GM21619 (cell line): ENCODE results near the gene PKNOX2.

Experiments used
- ATAC-seq: cut with Tn5 transposase; IDR thresholded peaks from one replicate; pipeline ENCODE4 v1.9.1; 2021; ENCODE audit not compliant: unreplicated experiment

PKNOX2 gene

DNA sequence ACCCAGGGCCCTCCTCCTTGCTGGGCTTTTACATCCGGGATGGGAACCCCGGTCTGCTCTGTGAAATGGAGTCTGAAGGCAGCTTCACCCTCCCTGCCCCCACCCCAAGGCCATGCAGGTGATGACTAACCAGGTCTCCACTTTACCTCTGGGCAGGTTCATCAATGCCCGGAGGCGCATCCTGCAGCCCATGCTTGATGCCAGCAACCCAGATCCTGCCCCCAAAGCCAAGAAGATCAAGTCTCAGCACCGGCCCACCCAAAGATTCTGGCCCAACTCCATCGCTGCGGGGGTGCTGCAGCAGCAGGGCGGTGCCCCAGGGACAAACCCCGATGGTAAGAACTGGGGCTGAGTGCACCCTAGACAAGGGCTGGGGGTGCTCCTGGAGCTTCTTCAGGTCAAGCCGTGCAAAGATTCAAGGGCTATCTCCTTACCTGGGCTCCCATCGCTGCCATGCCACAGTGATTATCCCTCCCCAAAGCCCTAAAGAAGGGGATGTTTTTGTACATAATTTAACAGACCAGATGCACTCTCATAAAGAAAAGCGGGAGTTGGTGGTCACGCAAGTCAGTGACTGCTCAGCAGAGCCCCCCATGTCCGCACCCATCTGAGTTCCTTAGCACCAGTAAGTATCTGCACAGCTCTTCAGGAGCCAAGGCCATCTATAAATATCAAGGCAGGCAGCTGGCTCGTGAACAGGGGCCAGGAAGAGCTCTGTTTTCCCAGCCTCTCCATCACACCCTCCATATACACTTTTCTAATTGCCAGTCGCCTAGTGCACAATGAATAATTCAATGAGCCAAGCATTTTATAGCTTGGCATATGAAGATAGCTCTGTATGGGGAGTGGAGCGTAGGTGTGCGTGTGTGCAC, 265.5 kb downstream of the PKNOX2 start:
- ATAC-seq, result no peak

DNA sequence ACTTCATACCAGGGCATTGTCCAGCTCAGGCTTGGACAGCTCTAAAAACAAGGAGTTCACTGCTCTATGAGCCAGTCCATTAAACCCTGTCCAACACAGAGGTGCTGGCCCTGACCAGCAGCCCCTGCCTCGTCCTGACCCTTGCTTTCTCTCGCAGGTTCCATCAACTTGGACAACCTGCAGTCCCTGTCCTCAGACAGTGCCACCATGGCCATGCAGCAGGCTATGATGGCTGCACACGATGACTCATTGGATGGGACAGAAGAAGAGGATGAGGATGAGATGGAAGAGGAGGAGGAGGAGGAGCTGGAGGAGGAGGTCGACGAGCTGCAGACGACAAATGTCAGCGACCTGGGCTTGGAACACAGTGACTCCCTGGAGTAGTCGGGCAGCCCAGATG, 266.5 kb downstream of the PKNOX2 start:
- ATAC-seq, result no peak

DNA sequence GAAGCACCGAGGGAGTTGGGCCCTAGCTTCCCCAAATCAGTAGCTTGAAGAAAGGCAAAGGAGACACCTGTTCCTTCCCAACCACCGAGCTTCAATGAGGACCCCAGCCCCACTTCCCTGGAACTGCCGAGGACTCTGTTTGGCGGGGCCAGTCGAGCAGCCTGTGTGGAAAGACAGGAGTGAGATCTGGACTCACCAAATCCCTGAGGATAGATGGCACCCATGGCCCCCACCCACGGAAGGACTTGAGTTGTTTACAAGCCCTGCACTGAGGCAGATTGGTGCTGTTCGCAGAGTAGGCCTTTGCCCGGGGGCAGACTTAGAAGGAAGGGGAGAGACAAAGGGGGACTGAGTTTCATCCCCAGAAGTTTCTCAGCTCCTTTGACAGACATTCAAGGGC, 266.9 kb downstream of the PKNOX2 start:
- ATAC-seq, result no peak

DNA sequence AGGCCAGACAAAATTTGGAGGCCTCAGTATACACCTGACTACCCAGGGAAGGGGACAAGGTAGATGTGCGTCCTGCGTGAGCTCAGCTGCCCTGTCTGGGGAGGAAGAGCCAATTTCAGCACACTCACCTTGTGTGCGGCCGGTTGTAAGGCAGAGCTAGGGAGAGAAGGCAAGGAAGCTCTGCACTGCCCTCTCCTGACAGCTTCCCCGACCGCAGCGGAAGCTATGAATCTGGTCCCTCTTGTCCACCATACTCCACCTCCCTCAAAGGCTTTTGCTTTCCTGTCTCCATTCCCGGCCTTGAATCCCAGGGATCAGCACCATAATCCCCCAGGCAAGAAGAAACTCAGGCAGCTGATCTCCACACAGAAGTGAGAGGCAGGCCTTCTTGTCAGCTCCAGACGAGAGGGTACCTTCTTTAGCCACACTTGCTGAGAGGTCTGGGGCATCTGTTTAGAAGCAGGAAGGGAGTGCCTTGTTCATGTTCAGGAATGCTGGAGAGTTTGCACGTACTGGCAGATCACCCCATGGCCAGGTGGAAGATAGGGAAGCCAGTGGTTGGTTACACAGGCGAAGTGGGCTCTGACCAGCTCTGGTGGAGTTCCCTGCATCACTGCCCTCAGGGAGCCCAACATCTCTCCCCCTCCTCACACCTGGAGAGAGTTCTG, 269.0 kb downstream of the PKNOX2 start:
- ATAC-seq, result peak; percentile 71

DNA sequence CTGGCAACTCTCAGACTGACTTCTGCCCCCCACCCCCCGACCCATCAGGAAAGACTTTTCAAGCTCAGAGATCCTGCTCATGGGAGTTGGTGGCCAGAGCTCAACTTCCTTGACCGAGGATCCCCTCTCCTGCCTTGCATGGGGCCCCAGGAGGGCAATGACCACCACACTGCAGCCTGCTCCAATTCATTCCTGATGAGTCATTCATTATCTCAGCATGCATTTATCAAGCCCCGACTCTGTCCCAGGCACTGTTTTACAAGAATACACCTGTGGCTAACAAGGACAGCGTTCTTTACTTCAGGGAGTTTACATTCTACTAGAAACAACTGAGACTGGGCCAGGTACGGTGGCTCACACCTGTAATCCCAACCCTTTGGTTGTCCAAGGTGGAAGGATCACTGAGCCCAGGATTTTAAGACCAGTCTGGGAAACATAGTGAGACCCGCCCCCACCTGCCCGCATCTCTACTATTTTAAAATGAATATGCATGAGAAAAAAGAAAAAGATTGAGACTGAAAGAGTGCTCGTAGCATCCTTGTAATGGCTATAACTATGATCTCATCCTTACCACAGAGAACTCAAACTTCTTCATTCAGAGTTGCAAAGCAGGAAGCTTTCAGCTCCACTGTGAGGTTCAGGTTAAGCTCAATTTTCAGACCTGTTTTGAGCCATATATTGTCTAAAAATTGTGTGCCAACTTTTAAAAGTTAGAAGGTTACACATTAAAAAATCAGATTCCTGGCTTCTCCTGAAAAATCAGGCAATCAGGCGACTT, 271.1 kb downstream of the PKNOX2 start:
- ATAC-seq, result no peak

DNA sequence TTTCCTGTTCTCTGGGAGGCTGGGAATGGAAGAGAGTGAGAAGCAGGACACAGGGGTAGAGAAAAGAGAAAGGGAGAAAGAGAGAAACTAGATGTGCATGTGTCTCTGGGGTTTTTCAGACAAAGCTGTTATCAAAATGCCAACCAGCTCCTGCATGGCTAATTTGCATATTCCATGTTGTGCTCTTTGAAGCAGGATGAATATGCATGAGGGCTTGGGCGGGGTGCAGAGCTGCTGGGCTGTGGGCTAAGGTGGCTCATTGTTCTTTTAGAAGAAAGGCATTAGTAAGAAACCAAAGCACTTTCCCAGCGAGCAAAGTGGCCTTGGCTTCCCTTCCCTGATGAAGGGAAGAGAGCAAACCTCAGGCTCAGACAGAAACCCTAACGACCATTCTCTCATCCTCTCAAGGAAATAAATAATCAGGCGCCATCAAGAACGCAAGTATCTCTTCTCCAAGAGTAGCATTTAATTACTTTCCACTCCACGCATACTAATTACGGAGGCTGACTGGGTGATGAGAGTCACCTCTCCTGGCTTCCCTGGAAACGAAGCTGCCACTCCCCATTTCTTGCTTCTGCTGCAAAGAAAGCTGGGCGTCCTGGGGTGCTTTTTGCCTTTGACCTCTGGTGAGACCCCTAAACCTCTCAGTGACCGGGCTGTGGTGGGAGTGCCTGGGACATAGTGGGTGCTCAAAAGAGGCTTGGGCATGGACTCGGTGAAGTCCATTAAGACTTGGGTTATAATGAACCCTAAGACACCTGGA, 277.3 kb downstream of the PKNOX2 start:
- no peak for ATAC-seq

DNA sequence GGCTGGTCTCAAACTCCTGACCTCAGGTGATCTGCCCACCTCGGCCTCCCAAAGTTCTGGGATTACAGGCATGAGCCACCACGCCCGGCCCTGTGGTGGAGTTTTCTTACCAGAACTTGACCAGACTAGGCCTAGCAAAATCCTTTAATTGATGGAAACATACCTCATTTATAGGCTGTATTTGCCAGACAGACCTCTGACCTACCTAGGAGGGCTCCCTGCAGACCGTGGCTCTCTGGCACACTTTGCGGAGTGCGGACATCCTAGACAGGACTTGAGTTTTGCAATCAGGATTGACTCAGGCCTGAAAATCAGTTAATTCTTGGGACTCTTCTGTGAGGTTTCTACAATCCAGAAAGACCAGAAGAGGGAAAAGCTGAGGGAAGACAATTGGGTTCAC, 278.4 kb downstream of the PKNOX2 start:
- no peak for ATAC-seq

DNA sequence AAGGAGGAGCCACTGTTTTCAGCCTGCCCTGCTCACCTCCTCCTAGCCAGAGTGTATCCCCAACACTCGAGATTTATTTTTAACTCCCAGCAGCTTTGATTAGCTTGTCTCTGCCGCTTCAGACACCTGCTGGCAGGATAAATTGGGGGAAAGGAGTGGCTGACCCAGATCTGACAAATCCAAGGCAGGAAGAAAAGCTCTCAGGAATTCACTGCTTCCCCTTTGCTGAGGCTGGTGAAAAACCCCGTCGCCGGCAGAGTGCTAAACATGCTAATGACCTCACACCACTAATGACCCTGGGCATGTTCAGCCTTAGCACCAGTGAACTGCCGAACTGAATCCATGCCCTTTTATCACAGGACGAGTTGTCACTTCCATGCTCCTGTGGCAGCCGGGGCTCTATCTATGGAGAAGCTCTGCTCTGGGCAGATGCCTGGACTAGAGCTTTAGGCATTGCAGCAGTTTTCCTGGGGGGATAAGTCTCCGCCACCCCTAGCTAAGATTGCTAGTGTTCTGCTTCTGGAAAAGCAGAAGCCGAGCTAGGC, 279.3 kb downstream of the PKNOX2 start:
- no peak for ATAC-seq

DNA sequence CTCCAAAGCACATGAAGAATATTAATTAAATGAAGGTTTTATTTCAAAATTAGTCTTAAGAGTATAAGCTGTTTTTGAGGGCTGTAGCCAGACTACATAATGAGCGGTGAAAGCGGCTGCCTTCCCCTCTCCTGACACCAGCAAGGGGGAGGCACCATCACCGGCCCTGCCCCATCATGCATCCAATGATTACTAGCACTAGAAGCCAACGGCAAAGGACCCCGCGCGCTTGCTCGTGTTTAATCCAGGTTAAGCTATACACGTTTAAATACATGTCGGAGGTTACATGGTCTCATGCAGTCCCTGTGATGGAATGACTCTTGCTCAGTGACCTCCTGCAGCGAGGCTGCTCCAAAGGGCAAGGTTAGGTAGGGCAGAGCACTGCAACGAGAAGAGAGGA, 281.2 kb downstream of the PKNOX2 start:
- no peak for ATAC-seq

DNA sequence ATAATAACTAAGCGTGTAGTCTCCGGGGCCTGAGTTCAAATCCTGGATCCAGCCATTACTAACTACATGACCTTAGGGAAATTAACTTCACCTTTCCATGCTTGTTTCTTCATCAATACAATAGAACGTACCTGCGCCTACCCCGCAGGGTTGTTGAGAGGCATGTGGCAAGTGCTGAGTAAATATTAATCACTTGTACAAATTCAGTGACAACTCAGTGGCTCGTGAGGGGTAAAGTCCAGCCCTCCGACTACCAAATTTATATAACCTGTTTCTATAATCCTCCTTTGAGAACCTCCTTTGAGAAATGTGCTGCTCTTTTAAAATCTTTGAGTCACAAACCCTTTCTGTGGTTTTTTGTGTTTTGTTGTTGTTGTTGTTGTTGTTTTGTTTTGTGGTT, 281.7 kb downstream of the PKNOX2 start:
- ATAC-seq, result no peak

DNA sequence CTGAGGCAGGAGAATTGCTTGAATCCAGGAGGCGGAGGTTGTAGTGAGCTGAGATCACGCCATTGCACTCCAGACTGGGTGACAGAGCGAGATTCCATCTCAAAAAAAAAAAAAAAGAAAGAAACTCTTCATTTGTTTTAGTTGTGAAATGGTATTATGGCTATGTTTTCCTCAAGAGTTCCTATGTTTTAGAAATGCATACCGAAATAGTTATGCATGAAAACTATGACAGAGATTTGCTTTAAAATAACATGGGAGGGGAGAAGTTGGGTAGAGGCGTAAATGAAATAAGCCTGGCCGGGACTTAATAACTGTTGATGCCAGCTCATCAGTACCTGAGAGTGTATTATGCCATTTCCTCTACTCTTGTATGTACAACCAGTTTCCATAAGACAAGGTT, 283.2 kb downstream of the PKNOX2 start:
- ATAC-seq, result no peak

DNA sequence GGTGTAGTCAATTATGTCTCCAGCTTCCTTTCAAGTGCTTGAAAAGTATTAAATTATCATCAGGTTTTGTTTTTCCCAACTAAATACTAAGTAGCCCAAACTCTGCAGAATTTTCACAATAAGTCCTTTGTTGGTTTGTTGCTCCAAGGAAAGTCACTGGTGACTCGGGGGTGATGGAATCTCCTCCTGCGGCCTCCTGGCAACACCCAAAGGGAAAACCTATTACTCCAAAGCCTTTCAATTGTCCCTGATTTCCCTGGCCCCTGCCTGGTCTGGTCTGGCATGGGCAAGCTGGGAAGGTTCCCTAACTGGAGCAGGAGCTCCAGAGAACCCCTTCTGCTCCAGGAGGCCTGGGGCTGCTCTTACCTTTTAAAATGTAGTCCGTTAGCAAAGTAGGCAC, 283.6 kb downstream of the PKNOX2 start:
- ATAC-seq, result no peak

DNA sequence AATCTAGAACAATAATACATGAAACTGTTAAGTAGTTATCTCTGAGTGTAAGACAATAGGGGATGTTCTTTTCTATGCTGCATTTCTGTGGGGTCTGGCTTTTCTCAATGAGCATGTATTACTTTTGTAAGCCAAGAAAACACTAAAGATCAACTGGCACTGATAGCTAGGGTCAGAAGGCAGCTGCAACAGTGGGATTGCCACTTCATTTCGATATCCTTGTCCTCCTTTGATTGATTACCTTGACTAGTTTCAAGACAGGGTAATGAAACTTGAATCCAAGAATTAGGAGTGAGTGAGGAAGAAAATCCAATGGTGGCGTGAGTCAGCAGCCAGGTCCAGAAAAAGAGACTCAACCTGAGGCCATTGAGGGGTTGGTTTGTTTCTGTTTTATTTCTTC, 285.0 kb downstream of the PKNOX2 start:
- no peak for ATAC-seq

DNA sequence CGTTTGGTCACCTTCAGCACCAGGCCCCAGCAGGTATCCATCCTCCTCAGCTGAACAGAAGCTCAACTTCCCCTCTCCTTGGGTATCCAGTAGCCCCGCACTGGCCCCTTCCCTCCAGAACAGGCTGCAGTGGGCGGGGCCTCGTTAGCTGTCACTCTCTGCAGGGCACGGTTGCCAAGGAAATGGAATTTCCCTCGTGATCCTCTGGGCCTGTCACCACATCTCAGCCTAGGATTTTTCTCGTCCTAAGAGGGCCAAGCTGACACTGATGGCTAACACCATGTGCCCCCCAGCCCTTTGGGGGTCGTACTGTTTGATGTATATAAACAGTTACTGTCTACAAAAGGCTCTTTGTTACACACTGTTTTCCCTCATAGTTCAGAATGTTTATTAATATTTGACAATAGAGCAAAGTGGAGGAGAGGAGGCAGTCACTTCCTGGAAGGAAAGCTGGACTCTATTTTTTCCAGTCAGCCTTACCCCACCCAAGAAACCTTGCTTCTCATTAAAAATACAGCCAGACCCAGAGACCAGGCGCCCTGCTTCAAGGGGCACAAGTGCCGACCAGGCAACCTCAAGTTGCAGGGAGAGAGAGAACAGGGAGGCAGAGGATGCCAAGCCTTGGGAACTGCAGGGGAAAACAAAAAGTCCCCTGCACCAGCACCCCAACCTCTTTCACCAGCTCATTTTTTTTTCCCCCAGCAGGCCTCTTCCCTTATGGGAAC, 287.0 kb downstream of the PKNOX2 start:
- ATAC-seq, result peak; percentile 51

DNA sequence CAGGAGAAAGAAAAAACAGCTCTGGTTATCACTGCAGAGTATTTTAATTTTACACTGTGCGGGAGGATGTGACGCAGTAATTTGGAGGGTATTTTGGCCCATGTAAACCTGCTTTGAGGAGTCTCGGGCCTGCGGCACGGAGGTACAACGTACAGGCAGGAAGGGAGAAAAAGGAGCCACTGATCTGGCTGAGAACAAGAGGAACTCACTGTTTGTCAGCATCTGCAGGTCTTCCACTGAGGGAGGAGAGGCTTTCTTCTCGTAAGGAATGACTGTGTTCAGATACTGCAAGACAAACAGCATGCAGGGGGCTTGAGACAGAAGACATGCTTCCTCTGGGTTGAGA, 287.5 kb downstream of the PKNOX2 start:
- ATAC-seq, result no peak

DNA sequence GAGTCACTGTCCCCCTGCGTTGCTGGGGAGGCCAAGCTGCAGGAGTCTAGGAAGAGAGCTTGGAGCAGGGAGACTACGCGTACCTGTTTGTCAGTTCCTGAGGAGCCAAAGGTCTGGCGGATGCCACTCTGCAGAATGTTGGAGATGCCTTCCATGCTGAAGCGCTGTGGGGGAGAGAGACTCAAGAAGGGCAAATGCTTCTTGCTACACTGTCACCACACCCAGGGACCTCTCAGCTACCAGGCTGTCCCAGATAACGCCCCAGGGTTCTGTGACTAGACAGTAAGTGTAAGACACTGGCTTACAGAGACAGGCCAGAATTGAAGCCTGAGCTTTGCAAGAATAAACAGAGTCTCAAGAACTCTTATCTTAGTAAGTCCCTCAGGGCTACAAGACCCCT, 289.5 kb downstream of the PKNOX2 start:
- no peak for ATAC-seq

DNA sequence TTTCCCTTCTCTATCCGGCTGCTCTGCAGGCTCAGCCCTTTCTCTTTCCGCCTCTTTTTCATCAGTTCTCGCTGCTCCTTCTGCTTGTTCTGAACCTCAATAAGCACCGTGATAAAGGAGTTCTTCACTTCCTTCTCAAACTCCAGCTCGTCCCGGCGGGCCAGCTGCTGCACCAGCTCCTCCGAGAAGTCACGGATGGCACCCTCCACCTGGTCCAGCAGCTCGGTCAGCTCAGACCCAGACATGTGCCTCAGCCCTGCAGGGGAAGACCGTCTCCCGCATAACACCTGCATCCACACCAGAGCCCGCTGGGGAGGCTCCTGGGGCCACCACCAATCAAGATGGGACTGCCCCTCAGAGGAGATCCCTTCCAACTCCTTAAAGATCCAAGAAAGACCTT, 291.3 kb downstream of the PKNOX2 start:
- no peak for ATAC-seq

DNA sequence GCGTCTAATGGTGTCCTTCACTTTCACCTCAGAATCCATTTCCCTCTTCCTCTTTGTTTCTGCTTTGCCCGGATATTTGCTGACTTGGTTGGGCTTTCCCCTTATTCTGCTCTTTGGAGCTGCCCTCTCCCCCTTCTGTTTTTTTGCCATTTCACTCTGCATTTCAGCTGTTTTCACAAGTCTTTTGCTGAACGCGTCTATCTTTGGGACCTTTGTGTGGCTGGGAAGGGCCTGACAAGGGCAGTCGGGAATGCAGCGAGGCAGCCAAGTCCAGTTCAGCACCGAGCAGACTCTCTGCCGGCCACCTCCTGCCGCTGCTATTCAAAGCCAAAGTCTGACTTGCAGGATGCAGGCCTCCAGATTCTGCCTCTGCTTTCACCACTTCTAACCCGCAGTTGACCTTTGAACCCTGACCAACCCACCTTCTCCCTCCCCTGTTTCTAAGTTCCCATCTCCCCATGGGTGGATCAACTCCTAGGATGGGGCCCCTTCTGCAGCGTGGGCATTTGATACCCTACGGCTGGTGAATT, 293.3 kb downstream of the PKNOX2 start:
- no peak for ATAC-seq

DNA sequence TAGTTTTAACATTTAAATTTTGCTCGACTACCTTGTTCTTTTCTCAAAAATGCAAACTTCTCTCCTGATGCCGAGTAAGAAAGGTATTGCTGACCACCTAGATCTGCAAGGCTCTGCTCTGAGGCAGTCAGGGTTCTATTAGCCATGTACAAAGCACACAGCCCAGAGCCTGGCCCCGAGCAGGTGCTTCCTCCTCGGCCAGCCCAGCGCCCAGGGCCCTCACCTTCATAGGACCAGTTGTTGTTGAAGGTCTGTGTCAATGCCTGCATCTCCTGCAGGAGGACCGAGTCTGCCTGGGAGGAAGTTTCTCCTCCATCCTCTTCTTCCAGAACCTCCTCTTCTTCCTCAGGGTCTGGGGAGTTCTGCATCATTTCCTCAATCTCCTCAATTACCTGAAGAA, 295.7 kb downstream of the PKNOX2 start:
- ATAC-seq, result no peak
